CD4-positive, alpha-beta T cell treated with Interferon gamma for 1 hour (primary cell): ENCODE measurements around the gene CD2BP2.
"Not testable (repeated sequence)": the region's sequence is repeated elsewhere in the genome, so short reads cannot be mapped to it uniquely, and the experiment has no call there.

Source experiments
- DNase-seq: peaks from one replicate; pipeline ENCODE4 v3.0.0-alpha.2; 2020

CD2BP2 gene

DNA sequence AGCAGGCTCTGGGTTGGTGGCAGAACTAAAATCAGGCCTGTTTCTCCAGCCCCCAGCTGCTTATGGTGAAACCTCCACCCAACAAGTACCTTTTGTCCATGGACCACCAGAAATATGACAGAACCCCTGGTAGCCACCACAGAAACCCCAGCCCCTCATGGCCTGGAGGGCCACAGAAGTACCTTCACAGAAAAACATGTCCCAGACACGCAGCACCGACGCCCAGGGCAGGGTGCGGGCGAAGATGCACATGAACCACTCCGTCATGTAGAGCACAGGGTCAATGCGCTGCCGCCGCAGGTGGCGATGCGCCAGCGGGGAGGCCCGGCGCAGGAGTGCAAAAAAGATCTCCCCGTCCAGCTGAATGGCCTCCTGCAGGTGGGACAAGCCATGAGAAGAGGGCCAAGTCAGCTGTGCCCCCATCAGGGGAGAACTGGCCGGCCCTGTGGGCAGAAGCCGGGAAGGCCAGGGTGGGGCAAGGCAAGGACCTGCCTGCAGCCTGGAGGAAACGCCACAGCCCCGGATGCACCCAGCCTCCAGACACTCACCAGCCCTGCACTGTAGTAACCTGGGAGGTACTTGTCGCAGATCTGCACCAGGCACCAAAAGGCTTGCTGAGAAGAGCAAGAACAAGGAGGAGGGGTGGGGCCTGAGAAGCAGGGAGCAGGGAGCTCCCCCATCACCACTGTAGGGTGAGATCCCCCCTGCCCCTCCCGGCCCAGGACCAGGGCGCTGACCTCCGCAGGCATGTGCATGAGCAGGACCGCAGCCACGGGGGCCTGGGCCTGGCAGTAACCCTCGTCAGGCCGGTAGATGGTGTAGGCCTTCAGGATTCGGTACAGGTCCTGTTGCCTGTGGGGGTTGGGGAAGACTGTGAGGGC, 4.1 kb upstream of the CD2BP2 start:
- DNase-seq, result no peak

DNA sequence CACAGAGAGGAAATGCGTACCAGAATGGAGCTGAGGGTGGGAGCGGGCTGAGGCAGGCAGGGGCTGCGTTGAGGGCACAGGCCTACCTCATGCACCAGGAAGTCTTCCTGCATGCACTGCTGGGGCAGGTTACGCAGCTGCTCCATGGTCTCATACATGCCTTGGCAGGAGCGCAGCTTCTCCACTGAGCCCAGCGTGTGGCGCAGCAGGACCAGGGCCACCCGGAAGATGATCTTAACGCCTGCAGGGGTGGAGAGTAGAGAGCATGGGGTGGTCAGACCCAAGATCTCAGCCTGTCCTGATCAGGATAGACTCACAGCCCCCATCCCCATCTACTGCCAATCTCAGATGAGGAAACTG, 3.4 kb upstream of the CD2BP2 start:
- no peak for DNase-seq

DNA sequence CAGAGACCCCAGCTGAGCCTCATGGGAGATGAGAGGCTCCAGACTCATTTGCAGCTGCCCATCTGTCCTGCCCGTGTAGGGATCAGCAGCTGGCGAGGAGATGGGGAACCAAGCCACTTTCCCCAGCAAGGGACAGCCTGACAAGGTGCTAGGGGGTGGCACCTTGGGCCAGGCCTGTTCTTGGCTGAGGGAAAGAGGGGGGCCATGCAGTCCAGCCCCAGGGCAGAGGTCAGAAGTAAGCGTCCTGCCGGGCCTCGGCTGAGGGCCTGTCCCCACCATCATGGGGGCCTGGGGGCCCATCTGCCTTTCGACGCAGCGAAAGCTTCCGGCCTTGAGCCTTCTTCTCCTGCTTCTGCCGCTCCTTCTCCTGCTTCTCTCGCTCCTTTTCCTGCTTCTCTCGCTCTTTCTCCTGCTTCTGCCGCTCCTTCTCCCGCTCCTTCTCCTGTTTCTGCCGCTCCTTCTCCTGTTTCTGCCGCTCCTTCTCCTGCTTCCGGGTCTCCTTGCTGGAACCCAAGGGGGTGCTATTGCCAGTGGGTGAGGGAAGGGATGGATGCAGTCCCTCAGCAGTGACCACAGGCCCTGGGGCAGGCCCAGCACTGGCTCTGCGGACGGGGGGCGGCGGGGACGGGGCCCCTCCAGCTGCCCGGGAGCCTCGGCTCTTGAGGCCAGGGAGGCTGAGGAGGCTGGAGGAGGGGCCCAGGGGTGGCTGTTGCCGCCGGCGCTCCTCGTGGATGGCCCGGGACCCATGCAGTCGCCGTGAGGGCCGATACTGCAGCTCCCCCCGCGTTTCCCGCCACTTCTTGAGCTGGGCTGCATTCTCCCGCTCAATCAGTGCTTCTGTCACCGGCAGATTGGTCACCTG, 2.8 kb upstream of the CD2BP2 start:
- DNase-seq, result no peak

DNA sequence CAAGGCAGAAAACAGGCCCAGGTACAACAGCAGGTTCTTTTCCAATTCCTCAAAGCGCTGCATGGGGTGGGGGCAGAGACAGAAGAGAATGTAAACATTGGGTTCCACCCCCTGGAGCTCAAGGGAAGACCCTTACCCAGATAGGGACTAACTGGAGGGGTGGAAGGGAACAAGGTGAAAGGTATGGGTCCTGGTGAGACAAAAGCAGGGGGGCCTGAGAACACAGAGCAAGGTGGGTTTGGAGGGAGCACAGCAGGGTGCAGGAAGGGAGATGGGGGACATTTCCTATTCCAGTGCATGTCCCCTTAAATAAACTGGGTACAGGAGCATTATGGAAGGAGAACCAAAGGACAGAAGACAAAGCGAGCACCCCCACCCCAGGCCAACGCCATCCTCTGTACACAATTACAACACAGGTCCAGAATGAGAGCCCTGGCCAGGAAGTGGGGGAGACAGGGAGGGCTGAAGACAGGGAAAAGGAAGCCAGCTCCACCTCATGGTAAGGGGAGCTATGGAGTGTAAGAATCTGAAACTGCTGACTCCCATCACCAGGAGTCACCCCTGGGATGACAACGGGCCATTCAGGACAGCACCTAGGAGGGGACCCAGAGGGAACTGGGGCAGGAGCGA, 2.1 kb upstream of the CD2BP2 start:
- no peak for DNase-seq

DNA sequence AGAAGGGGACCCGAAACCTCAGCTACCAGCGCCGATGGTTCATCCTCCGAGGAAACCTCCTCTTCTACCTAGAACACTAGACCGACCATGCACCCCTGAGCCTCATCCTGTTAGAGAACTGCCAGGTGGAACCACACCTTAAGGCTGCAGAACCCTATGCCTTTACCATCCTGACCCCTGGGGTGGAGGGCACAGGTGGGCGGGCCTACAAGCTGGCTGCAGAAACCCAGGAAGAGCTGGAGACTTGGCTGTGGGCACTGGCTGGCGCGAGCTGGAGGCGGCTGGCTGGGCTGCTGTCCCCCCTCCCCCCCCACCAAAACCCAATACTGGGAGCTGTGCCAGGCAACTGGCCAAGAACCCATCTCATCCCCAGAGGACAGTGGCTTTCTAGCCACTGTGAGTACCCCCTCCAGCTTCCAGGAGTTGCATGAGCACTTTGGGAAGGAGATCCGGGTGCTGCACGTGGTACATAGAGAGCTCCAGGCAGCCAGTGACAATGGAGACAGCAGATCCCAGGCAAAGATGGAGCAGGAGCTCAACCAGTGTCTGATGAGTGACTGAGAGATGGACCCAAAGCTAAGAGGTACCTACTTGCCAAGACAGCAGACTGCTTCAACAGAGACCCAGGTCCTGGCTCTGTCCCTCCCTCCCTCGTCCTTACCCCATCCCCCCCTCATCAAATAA, 1.4 kb upstream of the CD2BP2 start:
- DNase-seq, result no peak

DNA sequence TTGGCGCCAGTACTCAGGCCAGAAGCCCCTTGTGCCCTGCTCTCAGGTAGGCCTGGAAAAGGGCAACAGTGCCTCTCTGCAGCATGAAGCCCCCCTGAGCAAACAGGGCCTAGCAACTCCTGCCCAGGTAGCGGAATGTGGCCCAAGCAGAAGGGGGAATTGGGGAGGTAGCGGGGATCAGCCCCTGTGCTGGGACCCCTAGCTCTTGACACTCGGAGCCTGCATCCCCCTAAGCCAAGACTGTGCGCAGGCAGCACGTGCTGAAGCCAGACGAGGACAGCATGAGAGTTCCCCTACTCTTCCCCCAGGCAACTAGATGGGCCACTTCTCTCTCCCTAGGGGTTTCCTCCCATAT, 823 bp upstream of the CD2BP2 start:
- DNase-seq, result no peak

DNA sequence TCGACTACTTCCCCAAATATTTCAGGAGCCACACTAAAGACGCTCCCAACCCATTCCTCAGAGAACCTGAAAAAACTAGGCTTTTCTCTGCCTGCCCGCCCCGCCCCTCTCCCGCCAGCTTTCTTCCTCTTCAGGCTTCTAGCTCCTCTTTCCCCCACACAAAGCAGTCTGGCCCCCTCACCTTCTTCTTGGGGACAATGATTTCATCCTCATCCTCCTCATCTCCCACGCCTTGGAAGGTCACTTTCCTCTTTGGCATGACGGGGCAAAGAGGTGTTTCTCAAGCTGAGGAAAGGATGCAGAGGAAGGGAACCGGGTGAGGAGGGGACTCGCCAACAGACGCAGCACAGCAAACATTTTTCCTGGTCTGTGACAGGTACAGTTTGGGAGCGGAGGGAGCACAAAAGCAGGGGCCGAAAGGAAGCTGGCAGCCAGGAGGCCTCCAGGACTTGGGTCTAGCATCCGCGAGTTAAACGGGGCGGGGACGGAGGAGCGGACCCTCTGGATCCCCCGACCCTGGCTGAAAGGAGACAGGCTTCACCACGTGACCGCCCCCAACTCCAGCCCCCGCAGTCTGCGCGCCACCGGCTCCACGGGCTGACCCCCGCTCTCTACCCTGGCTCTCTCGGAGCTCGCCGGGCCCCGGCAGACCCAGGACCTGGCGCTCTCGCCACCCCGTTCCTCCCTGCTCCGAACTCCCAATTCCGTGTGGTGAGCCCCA, 525 bp downstream of the CD2BP2 start:
- DNase-seq, result no peak

DNA sequence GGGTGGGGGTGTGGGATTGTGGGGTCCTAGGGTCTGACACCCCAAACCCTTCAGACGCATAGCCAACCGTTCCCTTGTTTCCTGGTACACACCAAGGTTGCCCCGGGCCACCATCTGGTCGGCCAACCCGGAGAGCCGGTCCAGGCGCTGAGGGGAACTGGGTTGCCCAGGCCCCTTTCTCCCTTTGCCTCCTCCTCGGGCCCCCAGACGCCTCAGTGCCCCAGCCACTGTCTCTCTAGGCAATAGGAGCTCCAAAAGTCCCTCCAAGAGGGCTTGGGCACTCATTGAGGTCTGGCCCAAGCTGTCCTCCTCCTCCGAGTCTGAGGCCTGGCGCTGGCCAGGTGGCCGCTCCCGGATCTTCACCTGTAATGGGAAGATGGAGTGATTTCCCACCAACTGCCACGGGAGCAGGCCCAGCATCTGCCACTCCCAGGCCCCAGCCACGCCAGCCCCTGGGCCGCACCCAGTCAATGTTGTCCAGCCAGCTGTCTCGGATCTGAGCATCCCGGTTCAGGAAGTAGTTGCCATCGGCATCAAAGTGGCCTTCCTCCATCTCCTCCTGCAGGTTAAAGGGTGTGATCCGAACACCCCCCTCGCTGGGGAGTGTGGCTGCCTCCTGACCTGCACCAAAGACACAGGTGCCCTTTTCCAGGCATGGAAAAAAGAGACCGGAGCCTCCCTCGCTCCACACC, 1.5 kb downstream of the CD2BP2 start:
- no peak for DNase-seq

DNA sequence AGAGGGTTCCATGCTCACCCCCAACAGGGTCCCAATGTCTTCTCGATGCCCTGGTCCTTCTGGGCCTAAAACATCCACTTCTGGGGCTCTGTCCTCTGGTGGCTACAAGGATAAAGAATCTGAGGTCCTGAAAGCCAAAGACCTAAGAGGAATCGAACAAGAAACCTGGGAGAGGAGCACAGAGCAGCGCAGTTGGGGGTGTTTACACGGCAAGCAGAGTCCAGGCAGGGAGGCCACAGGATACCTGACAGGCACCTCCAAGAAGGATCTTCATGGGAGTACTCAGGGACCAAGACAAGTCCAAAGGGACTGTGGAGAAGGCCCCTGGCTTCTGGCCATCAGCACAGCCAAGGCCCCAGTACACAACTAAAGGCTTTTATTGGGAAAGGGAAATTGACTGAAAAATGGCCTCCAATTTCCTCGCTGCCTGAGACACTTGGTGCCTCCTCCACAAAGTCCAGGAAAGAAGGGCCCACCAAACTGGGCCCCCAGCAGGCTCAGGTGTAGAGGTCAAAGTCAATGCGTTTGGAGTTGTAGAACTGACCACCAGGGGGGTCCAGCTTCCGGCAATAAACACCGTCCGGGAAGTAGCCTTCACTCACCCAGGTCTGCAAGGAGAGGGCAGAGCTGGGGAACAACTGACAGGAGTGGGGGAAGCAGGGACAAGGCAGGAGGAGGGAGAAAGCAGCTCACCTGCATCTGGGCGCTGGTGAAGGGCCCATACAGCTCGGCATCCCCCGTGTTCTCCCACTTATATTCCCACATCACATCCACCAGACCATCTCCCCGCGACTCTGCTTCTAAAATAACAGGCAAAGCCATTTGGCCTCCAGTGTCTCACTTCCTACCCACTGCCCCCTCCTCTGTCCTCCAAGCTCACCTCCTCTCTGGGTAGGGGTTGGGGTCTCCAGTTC, 2.4 kb downstream of the CD2BP2 start:
- no peak for DNase-seq

DNA sequence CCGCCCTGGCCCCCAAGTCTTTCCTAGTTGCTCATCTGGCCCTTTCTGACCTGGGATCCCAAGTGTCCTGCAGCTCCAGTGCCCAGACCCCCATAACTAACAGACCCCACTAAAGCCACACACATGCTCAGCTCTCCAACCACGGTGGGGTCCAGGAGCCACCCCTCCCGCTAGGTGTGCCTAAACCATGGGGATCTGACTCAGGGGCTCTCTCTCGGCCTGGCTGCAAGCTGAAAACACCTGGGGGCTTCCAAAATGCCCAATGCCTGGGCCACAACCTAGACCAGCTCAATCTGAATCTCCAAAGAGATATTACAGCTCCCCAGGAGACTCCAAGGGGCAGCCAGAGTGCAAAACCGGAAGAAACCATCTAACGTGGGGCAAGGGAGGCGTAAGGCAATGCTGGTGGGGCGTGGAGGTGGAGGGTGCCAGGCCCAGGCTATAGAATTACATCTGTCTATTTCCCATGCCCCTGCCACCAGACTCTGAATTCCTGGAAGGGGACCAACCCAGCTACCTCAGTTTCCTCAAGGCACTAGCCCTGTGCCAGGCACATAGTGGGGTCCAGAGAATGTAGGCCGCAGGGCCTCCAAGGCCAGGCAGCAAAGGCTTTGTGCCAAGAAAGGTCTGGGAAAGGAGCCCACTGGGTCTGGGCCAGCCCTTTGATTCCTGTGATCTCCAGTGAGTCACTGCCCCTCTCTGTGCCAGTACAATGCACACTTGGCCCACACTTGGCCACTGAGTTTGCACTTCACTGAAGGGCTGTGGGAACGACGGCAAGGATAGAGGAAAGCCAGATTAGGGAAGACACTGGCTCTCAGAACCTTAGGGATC, 3.3 kb downstream of the CD2BP2 start:
- DNase-seq, result no peak

DNA sequence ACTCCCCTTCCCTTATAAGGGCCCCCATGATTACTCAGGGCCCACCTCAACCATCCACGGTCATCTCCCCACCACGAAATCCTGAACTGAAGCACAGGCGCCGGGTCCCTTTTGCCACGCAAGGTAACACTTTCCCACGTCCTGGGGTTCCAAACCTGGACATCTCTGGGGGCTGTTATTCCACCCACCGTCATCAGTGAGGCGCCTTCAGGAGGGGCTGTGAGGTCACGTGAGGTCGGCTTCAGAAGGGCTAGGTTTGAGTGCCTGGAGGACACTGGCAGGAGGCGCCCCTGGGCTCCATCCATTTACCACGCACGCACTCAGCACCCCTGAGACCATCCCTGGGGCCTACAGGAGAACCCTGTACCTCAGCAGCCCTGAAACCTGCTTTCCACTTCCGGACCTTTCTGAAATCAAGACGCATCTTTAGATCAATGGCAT, 4.1 kb downstream of the CD2BP2 start:
- DNase-seq, result no peak

DNA sequence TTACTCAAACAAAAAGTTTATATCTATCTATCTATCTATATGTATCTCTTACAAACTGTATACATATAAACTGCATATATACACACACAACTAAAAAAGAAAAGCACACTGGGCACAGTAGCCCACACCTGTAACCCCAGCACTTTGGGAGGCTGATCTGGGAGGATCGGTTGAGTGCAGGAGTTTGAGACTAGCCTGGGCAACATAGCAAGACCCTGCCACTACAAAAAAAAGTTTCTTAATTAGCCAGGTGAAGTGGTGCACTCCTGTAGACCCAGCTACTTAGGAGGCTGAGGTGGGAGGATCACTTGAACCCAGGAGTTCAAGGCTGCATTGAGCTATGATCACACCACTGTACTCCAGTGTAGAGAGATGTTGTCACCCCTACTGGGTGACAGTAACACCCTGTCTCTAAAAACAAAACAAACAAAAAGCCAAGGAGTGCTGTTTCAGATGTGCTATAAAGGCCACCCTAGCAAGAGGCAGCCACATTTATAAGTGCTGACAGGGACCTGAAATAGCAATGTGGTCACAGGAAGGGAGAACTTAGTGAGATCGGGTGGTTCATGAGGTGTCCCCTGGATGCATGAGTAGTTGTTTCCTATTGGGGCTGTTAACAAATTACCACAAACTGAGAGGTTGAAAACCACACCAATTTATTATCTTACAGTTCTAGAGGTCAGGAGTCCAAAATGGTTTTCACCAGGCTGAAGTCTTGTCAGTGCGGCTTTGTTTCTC, 4.8 kb downstream of the CD2BP2 start:
- peak; percentile 25 for DNase-seq

DNA sequence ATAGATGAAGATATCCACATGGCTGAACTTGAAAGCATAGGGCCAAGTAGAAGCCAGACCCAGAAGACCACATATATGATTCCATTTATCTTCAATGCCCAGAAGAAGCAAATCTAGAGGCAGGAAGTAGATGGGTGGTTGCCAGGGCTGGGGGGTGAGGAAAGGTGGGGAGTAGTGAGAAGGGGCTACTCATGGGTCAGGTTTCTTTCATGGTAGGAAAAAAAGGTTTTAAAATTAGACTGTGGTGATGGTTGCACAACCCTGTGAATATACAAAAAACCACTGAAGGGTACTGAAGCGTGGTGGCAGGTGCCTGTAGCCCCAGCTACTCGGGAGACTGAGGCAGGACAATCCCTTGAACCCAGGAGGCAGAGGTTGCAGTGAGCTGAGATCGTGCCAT, 5.4 kb downstream of the CD2BP2 start:
- no peak for DNase-seq

DNA sequence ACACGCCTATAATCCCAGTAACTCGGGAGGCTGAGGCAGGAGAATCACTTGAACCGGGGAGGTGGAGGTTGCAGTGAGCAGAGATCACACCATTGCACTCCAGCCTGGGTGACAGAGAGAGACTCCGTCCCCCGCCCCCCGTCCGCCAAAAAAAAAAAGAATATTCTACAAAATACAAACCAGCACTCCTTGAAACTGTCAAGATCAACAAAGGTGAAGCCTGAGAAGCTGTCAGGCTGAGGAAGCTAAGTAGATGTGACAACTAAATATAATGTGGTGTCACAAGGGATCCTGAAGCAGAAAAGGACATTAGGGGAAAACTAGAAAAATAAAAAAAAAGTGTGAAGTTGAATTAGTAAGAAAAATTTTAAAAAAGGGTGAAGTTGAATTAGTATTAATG, 6.2 kb downstream of the CD2BP2 start:
- DNase-seq, result no peak

DNA sequence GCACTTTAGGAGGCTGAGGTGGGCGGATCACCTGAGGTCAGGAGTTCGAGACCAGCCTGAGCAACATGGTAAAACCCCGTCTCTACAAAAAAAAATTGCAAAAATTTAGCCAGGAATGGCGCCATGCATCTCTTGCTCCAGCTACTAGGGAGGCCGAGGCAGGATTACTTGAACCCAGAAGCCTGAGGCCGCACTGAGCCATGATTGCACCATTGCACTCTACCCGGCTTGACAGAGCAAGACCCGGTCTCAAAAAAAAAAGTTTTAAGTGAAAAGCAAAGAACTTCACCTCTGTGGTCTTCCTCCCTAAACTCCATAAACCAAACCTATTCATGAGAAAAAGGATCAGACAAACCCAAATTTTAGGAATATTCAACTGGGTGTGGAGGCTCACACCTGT, 7.0 kb downstream of the CD2BP2 start:
- no peak for DNase-seq

DNA sequence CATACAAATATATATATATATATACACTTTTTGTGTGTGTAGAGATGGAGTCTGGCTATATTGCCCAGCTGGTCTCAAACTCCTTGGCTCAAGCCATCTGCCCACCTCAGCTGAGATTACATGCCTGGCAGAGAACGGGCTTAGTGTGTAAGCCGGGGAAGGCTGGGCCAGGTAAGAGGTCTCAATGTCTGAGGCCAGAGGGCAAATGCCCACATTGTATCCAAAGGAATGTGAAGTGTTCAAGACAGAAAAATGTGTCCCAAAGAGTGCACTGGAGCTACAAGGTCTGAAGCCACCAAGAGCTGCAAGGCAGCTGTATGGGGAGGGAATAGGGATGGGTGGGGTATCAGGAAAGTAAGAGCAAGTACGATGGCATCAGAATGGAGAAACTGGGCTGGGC, 8.8 kb downstream of the CD2BP2 start:
- no peak for DNase-seq

DNA sequence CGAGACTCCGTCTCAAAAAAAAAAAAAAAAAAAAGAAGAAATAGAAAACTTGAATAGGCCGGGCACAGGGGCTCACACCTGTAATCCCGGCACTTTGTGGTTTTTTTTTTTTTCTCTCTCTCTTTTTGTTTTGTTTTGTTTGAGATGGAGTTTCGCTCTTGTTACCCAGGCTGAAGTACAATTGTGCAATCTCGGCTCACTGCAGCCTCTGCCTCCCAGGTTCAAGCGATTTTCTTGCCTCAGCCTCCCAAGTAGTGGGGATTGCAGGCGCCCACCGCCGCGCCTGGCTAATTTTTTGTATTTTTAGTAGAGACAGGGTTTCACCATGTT, 11.7 kb downstream of the CD2BP2 start:
- not testable (repeated sequence) for DNase-seq

DNA sequence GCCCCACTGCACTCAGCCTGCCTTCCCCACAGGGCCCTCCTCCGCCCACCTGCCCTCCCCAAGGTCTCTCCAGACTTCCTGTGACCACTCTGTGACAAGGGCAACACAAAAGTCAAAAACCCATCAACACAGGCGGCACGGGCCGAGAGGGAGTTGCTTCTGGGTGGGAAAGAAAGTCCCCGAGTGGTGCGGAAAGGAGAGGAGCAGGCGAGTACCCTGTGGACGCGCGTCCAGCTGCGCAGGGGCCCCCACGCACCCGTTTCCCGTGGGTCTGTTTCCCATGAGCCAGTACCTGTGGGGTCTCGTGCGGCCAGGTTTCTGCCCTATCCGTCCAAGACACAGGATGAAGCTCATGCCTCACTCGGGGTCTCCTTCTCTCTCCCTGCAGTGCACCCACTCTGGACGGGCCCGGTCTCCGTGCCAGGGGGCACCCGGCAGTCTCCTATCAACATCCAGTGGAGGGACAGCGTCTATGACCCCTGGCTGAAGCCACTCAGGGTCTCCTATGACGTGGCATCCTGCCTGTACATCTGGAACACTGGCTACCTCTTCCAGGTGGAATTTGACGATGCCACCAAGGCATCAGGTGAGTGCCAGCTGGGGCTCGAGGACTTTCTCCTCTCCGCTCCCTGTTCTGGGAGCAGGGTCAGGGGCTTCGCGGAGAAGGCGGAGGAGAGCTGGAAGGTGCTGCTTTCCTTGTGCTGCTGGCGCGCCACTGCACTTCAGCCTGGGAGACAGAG, 12.2 kb downstream of the CD2BP2 start:
- DNase-seq, result no peak
